Lower lobe of right lung (tissue), 2 donors: ENCODE measurements around the gene PCDH9. TPM values are rescaled to one million over a fixed set of nuclear protein-coding genes. Genes with fewer than 3 reads are reported as not detected.

Source experiments
- ATAC-seq, 2 donors: fragments of 200-7000 bp; cut with Tn5 transposase; one replicate each; pipeline ENCODE4 v1.9.1; 2020 to 2022; ENCODE audit warnings: mild to moderate bottlenecking in 2 of 2, moderate library complexity in 2 of 2
- DNase-seq: peaks from one replicate; pipeline ENCODE4 v3.0.0-alpha.2; 2020
- H3K27ac ChIP-seq: fragments of 200-600 bp; one replicate; pipeline ENCODE4 v1.8.0; 2022
- H3K27me3 ChIP-seq: fragments of 200-600 bp; one replicate; pipeline ENCODE4 v1.8.0; 2022; ENCODE audit warnings: low read depth
- H3K36me3 ChIP-seq: fragments of 200-600 bp; one replicate; pipeline ENCODE4 v1.8.0; 2022; ENCODE audit warnings: mild to moderate bottlenecking
- H3K4me1 ChIP-seq: fragments of 200-600 bp; one replicate; pipeline ENCODE4 v1.8.0; 2022
- H3K4me3 ChIP-seq: fragments of 200-600 bp; one replicate; pipeline ENCODE4 v1.8.0; 2022; ENCODE audit warnings: mild to moderate bottlenecking
- H3K9me3 ChIP-seq: fragments of 200-600 bp; one replicate; pipeline ENCODE4 v1.8.0; 2022
- CTCF ChIP-seq: fragments of 200-600 bp; IDR thresholded peaks from one replicate; pipeline ENCODE4 v1.8.0; 2022; ENCODE audit warnings: antibody characterized with exemption, mild to moderate bottlenecking
- intact Hi-C: fragments of 100-400 bp; cut with DNase I; formaldehyde crosslinking; loops from one replicate; pipeline ENCODE4 v1.11.0; 2022
- long read RNA-seq: library from polyadenylated mRNA; unstranded; transcript quantifications from one replicate; pipeline ENCODE4 v2.0.0, GENCODE V29; 2021
- total RNA-seq: library from RNA; stranded (reverse); fragmentation: NEBNext Ultra II Directional; extraction: Animal tissue kit (Norgen Biotek cat#: 25700); gene quantifications from one replicate; pipeline ENCODE4 v1.2.1, GENCODE V29; 2021
- donor health status: DM: no; HTN: yes; CAD: no; lungs with severe emphysema.

The PCDH9 gene, protein sequence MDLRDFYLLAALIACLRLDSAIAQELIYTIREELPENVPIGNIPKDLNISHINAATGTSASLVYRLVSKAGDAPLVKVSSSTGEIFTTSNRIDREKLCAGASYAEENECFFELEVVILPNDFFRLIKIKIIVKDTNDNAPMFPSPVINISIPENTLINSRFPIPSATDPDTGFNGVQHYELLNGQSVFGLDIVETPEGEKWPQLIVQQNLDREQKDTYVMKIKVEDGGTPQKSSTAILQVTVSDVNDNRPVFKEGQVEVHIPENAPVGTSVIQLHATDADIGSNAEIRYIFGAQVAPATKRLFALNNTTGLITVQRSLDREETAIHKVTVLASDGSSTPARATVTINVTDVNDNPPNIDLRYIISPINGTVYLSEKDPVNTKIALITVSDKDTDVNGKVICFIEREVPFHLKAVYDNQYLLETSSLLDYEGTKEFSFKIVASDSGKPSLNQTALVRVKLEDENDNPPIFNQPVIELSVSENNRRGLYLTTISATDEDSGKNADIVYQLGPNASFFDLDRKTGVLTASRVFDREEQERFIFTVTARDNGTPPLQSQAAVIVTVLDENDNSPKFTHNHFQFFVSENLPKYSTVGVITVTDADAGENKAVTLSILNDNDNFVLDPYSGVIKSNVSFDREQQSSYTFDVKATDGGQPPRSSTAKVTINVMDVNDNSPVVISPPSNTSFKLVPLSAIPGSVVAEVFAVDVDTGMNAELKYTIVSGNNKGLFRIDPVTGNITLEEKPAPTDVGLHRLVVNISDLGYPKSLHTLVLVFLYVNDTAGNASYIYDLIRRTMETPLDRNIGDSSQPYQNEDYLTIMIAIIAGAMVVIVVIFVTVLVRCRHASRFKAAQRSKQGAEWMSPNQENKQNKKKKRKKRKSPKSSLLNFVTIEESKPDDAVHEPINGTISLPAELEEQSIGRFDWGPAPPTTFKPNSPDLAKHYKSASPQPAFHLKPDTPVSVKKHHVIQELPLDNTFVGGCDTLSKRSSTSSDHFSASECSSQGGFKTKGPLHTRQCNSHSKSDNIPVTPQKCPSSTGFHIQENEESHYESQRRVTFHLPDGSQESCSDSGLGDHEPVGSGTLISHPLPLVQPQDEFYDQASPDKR (N-terminal part only)
- total RNA-seq = 8.9 TPM
- long read RNA-seq, full-length matches to known transcripts = 14 of 27 reads
- long read RNA-seq, partial matches to known transcripts = 0 of 27 reads
- long read RNA-seq, other reads (novel, unspliced or antisense) = 13 of 27 reads

DNA sequence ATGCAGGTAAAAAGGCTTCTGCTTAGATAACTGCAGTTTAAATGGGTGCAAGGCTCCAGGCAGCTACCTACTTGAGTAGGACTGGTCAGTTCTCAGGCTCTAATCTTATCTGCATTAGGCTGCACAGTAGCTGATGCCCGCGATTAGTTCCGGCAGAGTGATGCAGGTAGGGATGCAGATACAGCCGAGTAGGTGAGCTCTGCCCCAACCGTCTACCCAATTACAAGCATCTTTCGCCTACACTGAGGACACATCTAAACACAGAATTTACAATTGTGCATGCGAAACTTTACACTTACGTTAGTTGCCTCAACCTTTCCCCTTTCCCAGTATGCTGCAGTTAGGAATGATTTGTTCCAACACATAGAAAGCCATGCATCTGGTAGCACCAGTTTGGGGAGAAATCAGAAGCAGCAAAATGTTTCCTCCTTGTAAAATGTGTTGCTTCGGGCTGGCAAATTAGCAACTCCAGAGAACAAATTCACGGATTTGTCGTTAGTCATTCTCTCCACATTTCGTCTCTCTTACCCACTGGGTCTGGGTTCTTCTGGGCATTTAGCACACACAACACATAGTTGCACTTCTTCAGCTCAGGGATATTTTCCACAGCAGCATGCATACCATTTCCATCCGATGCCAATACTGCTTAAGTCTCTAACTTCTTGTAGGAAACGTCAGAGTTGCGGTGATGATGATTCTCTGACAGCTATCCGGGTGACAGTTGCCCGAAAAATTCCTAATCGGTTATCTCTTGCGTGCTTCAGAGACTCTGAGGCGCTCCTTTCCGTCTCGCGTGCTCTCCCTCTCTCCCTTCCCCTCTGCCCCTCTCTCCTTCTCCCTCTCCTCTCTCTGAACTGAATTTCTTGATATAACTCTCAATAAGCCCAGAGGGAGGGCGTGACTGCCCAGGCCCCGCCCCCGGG is at the start of gene PCDH9:
PCDH9 (minus strand) TSS at position 856 of the 923 bp plus-strand sequence. CDS start 1,896 bp downstream, outside the sequence.
- Histone ChIP-seq H3K4me3 (peak within 1 kb of the TSS; percentile 82), H3K27ac (peak within 1 kb of the TSS; percentile 89), H3K27me3 (no peaks in the 10 kb centered on the region), H3K4me1 (peaks cover 9% of the 10 kb centered on the region), H3K36me3 (no peaks in the 10 kb centered on the region), H3K9me3 (no peaks in the 10 kb centered on the region)
- intact Hi-C loops = no loop called here
- DNase-seq (no peak), ATAC-seq (peak in 1 of 2 donors; percentile 20)
- TF ChIP-seq CTCF = no peak

- H3K36me3 ChIP-seq = no peaks in the 10 kb centered on the region
- no peak for DNase-seq
- no peak overlapping the region for H3K4me3 ChIP-seq
- no peak for TF ChIP-seq CTCF
- H3K27ac ChIP-seq = no peak overlapping the region
- intact Hi-C loops = no loop called here
- no peak for ATAC-seq
- H3K4me1 ChIP-seq = no peaks in the 10 kb centered on the region
- H3K27me3 ChIP-seq = no peaks in the 10 kb centered on the region
- no peaks in the 10 kb centered on the region for H3K9me3 ChIP-seq
These were observed 48.1 kb upstream of the PCDH9 start for GRCh38 chr13:67278235-67278634.

DNA sequence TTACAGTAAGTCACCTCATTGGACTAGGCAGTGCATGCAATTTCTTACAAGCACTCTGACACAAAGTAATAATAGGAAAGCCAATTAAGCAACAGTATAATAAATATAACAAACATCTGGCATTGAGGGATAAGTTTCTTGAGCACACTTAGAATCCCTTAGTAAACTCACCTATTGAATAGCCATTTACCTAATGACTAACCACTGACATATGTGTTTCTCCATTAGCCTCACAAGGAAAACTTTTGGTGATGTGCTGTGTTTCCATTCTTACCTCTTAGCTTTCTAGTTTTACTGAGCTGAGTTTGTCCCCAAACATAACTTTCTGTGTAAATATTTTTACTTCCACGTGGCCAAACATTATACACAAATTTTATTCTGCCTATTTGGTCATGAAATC is 47.4 kb upstream of the PCDH9 start:
- TF ChIP-seq CTCF = no peak

GRCh38 chr13:67275351-67275960 is 45.3 kb upstream of the PCDH9 start:
- Histone ChIP-seq H3K4me1 (no peaks in the 10 kb centered on the region), H3K27ac (no peak overlapping the region), H3K36me3 (no peaks in the 10 kb centered on the region), H3K4me3 (no peak overlapping the region), H3K27me3 (no peaks in the 10 kb centered on the region), H3K9me3 (no peaks in the 10 kb centered on the region)
- intact Hi-C loops = no loop called here
- ATAC-seq (no peak), DNase-seq (no peak)
- no peak for TF ChIP-seq CTCF

More for the DNA sequence above, 47.4 kb upstream of the PCDH9 start:
- Histone ChIP-seq H3K36me3 (no peaks in the 10 kb centered on the region), H3K27me3 (no peaks in the 10 kb centered on the region), H3K4me3 (no peak overlapping the region), H3K9me3 (no peaks in the 10 kb centered on the region), H3K27ac (no peak overlapping the region), H3K4me1 (no peaks in the 10 kb centered on the region)
- intact Hi-C loops = no loop called here
- DNase-seq (no peak), ATAC-seq (no peak)
